Astrocyte of the cerebellum (primary cell): ENCODE results near the gene TTC27.

Experiments
- DNase-seq: peaks from one replicate; pipeline ENCODE4 v3.0.0-alpha.2; 2011; ENCODE audit warnings: low read depth
- H3K4me3 ChIP-seq: 2 replicates; pipeline ENCODE4 v1.5.1; 2011; ENCODE audit warnings: mild to moderate bottlenecking, low read depth, low read length, moderate library complexity
- CTCF ChIP-seq: IDR thresholded peaks from 2 replicates; pipeline ENCODE4 v1.5.1; 2012; ENCODE audit warnings: low read length, low read depth, moderate library complexity, mild to moderate bottlenecking; ENCODE audit errors: missing control alignments
- in situ Hi-C: cut with HindIII; loops from 2 replicates; pipeline ENCODE4 v1.10.0; 2017; ENCODE audit warnings: low sequenced_read_pairs

Gene TTC27

GRCh38 chr2:32810909-32811495 lies 183.2 kb downstream of the TTC27 start:
- no peak overlapping the region for H3K4me3 ChIP-seq
- no peak for TF ChIP-seq CTCF
- in situ Hi-C loops, result no loop called here
- DNase-seq, result no peak

GRCh38 chr2:32811696-32812095 lies 183.8 kb downstream of the TTC27 start:
- DNase-seq, result no peak
- no peak for TF ChIP-seq CTCF
- no peak overlapping the region for H3K4me3 ChIP-seq
- in situ Hi-C loops, result no loop called here

- in situ Hi-C loops, result no loop called here
- no peak overlapping the region for H3K4me3 ChIP-seq
- no peak for TF ChIP-seq CTCF
- no peak for DNase-seq
Measured at GRCh38 chr2:32812316-32812715, 184.5 kb downstream of the TTC27 start.

- in situ Hi-C loops, result no loop called here
- no peak overlapping the region for H3K4me3 ChIP-seq
- no peak for TF ChIP-seq CTCF
- DNase-seq, result no peak
Measured at GRCh38 chr2:32820088-32820487, 192.2 kb downstream of the TTC27 start.

- DNase-seq, result no peak
- TF ChIP-seq CTCF, result no peak
- in situ Hi-C loops, result no loop called here
- no peak overlapping the region for H3K4me3 ChIP-seq
Measured at GRCh38 chr2:32820701-32821100, 192.9 kb downstream of the TTC27 start.

- in situ Hi-C loops, result no loop called here
- DNase-seq, result no peak
- H3K4me3 ChIP-seq, result no peak overlapping the region
- TF ChIP-seq CTCF, result no peak
Measured at GRCh38 chr2:32824070-32824809, 196.4 kb downstream of the TTC27 start.
